AG09319 (cell line): ENCODE data around the gene PELI2.

ENCODE experiments used
- DNase-seq: peaks from one replicate; pipeline ENCODE4 v3.0.0-alpha.2; 2010; ENCODE audit warnings: low read depth; ENCODE audit errors: extremely low read depth
- CTCF ChIP-seq: IDR thresholded peaks from 2 replicates; pipeline ENCODE4 v1.5.1; 2011; ENCODE audit warnings: low read depth, mild to moderate bottlenecking, inconsistent platforms, low read length, moderate library complexity

PELI2 gene

GRCh38 chr14:56221382-56222128 lies 103.3 kb downstream of the PELI2 start:
- no peak for TF ChIP-seq CTCF
- DNase-seq = no peak

GRCh38 chr14:56224229-56224628 lies 106.0 kb downstream of the PELI2 start:
- no peak for TF ChIP-seq CTCF
- no peak for DNase-seq

- TF ChIP-seq CTCF = no peak
- DNase-seq = no peak
Measured at GRCh38 chr14:56224691-56225681, 106.8 kb downstream of the PELI2 start.

GRCh38 chr14:56235388-56235787 lies 117.2 kb downstream of the PELI2 start:
- no peak for DNase-seq

GRCh38 chr14:56237398-56237797 lies 119.2 kb downstream of the PELI2 start:
- DNase-seq = no peak
- TF ChIP-seq CTCF = no peak

More at GRCh38 chr14:56235388-56235787, 117.2 kb downstream of the PELI2 start:
- no peak for TF ChIP-seq CTCF

GRCh38 chr14:56241461-56241860 lies 123.2 kb downstream of the PELI2 start:
- no peak for DNase-seq
- TF ChIP-seq CTCF = no peak

- no peak for DNase-seq
- no peak for TF ChIP-seq CTCF
Measured at GRCh38 chr14:56243110-56243509, 124.9 kb downstream of the PELI2 start.
